Astrocyte (in vitro differentiated cells and primary cell): ENCODE results near the gene ENPP3. TPM values are rescaled to one million over a fixed set of nuclear protein-coding genes. Genes with fewer than 3 reads are reported as not detected.

Source experiments
- DNase-seq: peaks from one replicate; pipeline ENCODE4 v3.0.0-alpha.2; 2010; ENCODE audit warnings: low read depth
- FAIRE-seq: peaks from 2 replicates; lab custom pipeline; 2011; peaks lifted over from hg19 to GRCh38; lab: Jason Lieb, UNC
- H2AFZ ChIP-seq: 2 replicates; pipeline ENCODE4 v1.6.0; 2012; ENCODE audit warnings: low read depth, low read length, inconsistent platforms
- H3K27ac ChIP-seq: 2 replicates; pipeline ENCODE4 v1.5.1; 2011; ENCODE audit warnings: low read depth, low read length, inconsistent platforms
- H3K27me3 ChIP-seq: 2 replicates; pipeline ENCODE4 v1.6.0; 2011; ENCODE audit warnings: low read length, inconsistent platforms; ENCODE audit not compliant: insufficient read depth
- H3K36me3 ChIP-seq: 2 replicates; pipeline ENCODE4 v1.5.1; 2011; ENCODE audit warnings: low read length, inconsistent platforms; ENCODE audit not compliant: insufficient read depth
- H3K4me1 ChIP-seq: 2 replicates; pipeline ENCODE4 v1.5.1; 2011; ENCODE audit warnings: low read length, inconsistent platforms; ENCODE audit not compliant: insufficient read depth
- H3K4me2 ChIP-seq: 2 replicates; pipeline ENCODE4 v1.6.0; 2012; ENCODE audit warnings: low read length, inconsistent platforms
- H3K4me3 ChIP-seq: 2 replicates; pipeline ENCODE4 v1.5.1; 2011; ENCODE audit warnings: low read depth, mild to moderate bottlenecking, low read length, inconsistent platforms; ENCODE audit not compliant: insufficient read depth
- H3K79me2 ChIP-seq: 2 replicates; pipeline ENCODE4 v1.6.0; 2012; ENCODE audit warnings: mild to moderate bottlenecking, low read length, inconsistent platforms; ENCODE audit not compliant: insufficient read depth
- H3K9ac ChIP-seq: 2 replicates; pipeline ENCODE4 v1.6.0; 2012; ENCODE audit warnings: mild to moderate bottlenecking, low read length, inconsistent platforms
- H3K9me3 ChIP-seq: 2 replicates; pipeline ENCODE4 v1.5.1; 2012; ENCODE audit warnings: low read depth, mild to moderate bottlenecking, low read length, inconsistent platforms; ENCODE audit not compliant: insufficient read depth
- H4K20me1 ChIP-seq: 2 replicates; pipeline ENCODE4 v1.6.0; 2012; ENCODE audit warnings: low read length, inconsistent platforms; ENCODE audit not compliant: insufficient read depth
- H3K27ac Mint-ChIP-seq: one replicate; pipeline ENCODE4 v1.8.0; 2021; ENCODE audit warnings: mild to moderate bottlenecking, mixed read lengths; ENCODE audit not compliant: unreplicated experiment
- H3K27me3 Mint-ChIP-seq: one replicate; pipeline ENCODE4 v1.8.0; 2021; ENCODE audit warnings: low read depth, mixed read lengths; ENCODE audit not compliant: unreplicated experiment
- H3K36me3 Mint-ChIP-seq: one replicate; pipeline ENCODE4 v1.8.0; 2021; ENCODE audit warnings: low read depth, mixed read lengths; ENCODE audit not compliant: unreplicated experiment
- H3K4me1 Mint-ChIP-seq: one replicate; pipeline ENCODE4 v1.8.0; 2021; ENCODE audit warnings: low read depth, mixed read lengths; ENCODE audit not compliant: unreplicated experiment
- H3K4me3 Mint-ChIP-seq: one replicate; pipeline ENCODE4 v1.8.0; 2021; ENCODE audit warnings: mild to moderate bottlenecking, moderate library complexity, mixed read lengths; ENCODE audit not compliant: unreplicated experiment
- H3K9me3 Mint-ChIP-seq: one replicate; pipeline ENCODE4 v1.8.0; 2021; ENCODE audit warnings: mild to moderate bottlenecking, mixed read lengths; ENCODE audit not compliant: unreplicated experiment
- EZH2 ChIP-seq: IDR thresholded peaks from 2 replicates; pipeline ENCODE4 v1.6.1; 2012; ENCODE audit warnings: mild to moderate bottlenecking, low read length, inconsistent platforms; ENCODE audit not compliant: insufficient read depth
- total RNA-seq: library from RNA; stranded (reverse); gene quantifications from 2 replicates; pipeline ENCODE4 v1.2.1, GENCODE V29; 2021
- TF ChIP-seq, protein P1 (sequence below): IDR thresholded peaks from 2 replicates; pipeline ENCODE4 v1.5.1; 2011; ENCODE audit warnings: low read depth, mild to moderate bottlenecking, inconsistent platforms, low read length, moderate library complexity; ENCODE audit not compliant: insufficient read depth

The ENPP3 gene
- total RNA-seq, 1 donor from 2014 or later, result not detected

DNA sequence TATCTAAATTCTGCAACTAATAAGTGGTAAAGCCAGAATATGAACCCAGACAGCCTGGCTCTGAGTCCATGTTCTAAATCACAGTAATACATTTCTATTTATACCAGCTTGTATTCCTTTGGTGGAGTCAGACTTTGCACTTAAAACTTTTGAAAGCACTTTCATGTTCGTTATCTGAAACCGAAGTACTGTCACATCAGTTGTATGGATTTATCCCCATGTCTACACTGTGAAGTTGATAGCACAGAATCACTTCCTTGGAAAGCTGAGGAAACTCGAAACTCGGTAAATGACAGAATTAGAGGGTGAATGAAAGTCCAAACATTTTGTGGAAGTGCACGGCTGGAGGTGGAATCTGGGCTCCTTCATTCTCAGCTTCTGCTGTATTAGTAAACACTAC lies 102.0 kb downstream of the ENPP3 start:
- H3K36me3 Mint-ChIP-seq, result no peaks in the 10 kb centered on the region

DNA sequence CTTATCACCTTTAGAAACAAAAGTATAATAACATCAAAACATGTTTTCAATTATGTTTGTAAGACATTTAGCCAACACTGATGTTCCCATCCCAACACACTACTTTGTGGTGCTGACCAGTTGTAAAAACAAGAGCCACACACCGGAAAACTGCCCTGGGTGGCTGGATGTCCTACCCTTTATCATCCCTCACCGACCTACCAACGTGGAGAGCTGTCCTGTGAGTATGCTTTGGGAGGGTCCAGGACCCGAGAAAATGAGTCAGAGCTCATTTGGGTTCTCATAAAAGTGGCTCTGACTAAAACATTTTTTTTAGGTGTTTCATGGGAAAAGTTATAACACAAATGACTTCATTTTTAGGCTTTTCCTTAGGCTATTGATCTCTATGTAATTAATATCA lies 103.1 kb downstream of the ENPP3 start:
- no peak for FAIRE-seq
- Mint-ChIP-seq H3K9me3 (no peaks in the 10 kb centered on the region), H3K36me3 (no peaks in the 10 kb centered on the region), H3K4me1 (no peaks in the 10 kb centered on the region), H3K27me3 (no peaks in the 10 kb centered on the region), H3K27ac (no peak overlapping the region), H3K4me3 (no peak overlapping the region)
- no peak overlapping the region for H3K4me3 ChIP-seq
- H3K27me3 ChIP-seq, result no peaks in the 10 kb centered on the region
- no peaks in the 10 kb centered on the region for H4K20me1 ChIP-seq
- peak overlapping the region; percentile 4 for H3K27ac ChIP-seq
- H3K4me2 ChIP-seq, result no peak overlapping the region
- H3K9me3 ChIP-seq, result no peaks in the 10 kb centered on the region
- H3K79me2 ChIP-seq, result no peaks in the 10 kb centered on the region
- peak; percentile 54 for DNase-seq
- H3K4me1 ChIP-seq, result peaks cover 3% of the 10 kb centered on the region
- no peak overlapping the region for H3K9ac ChIP-seq
- H3K36me3 ChIP-seq, result no peaks in the 10 kb centered on the region
- H2AFZ ChIP-seq, result no peak overlapping the region
- TF ChIP-seq, protein P1, sequence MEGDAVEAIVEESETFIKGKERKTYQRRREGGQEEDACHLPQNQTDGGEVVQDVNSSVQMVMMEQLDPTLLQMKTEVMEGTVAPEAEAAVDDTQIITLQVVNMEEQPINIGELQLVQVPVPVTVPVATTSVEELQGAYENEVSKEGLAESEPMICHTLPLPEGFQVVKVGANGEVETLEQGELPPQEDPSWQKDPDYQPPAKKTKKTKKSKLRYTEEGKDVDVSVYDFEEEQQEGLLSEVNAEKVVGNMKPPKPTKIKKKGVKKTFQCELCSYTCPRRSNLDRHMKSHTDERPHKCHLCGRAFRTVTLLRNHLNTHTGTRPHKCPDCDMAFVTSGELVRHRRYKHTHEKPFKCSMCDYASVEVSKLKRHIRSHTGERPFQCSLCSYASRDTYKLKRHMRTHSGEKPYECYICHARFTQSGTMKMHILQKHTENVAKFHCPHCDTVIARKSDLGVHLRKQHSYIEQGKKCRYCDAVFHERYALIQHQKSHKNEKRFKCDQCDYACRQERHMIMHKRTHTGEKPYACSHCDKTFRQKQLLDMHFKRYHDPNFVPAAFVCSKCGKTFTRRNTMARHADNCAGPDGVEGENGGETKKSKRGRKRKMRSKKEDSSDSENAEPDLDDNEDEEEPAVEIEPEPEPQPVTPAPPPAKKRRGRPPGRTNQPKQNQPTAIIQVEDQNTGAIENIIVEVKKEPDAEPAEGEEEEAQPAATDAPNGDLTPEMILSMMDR, result no peak
- TF ChIP-seq EZH2, result no peak

More for the DNA sequence above, 102.0 kb downstream of the ENPP3 start:
- H3K27me3 ChIP-seq, result no peaks in the 10 kb centered on the region
- H3K4me2 ChIP-seq, result no peak overlapping the region
- Mint-ChIP-seq H3K4me3 (no peak overlapping the region), H3K9me3 (no peaks in the 10 kb centered on the region), H3K27ac (no peak overlapping the region), H3K4me1 (no peaks in the 10 kb centered on the region), H3K27me3 (no peaks in the 10 kb centered on the region)
- no peaks in the 10 kb centered on the region for H3K79me2 ChIP-seq
- H2AFZ ChIP-seq, result no peak overlapping the region
- DNase-seq (no peak), FAIRE-seq (peak; percentile 5)
- no peaks in the 10 kb centered on the region for H4K20me1 ChIP-seq
- no peak for TF ChIP-seq EZH2
- TF ChIP-seq, protein P1, result no peak
- H3K4me3 ChIP-seq, result no peak overlapping the region
- H3K4me1 ChIP-seq, result peaks cover 3% of the 10 kb centered on the region
- no peak overlapping the region for H3K9ac ChIP-seq
- no peaks in the 10 kb centered on the region for H3K36me3 ChIP-seq
- H3K9me3 ChIP-seq, result no peaks in the 10 kb centered on the region
- no peak overlapping the region for H3K27ac ChIP-seq

DNA sequence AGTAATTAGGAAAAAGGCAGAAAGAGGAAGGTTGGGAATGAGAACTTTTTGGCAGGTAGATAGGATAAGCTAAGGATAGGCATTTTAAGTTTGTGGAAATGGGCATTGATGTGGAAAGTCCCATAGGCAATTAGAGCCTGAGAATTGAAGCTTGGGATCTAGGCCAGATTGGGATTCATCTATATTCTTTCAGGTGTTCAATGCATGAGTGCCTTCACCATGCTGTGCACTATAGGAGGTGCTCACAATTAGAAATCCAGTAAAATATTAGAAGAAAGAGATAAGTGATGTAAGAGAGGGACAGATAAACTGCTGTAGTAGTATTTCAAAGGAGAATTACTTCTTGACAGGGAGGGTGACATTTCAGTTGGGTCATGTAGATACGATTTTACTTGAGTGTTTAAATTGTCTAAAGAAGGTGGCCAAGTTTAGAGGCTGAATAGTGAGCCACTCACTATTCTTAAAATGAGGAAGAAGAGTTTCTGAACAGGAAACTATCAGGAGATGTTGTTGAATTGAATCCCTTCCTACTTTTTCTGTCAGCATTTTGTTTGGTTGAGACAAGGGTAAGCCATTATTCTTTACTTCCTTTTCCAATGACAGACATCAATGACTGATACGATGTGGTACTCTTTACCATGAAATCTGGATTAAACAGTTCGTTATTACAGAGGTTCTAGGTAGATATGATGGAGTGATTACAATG lies 104.7 kb downstream of the ENPP3 start:
- H3K27ac Mint-ChIP-seq, result no peak overlapping the region
- H3K27me3 ChIP-seq, result no peaks in the 10 kb centered on the region
- no peak overlapping the region for H3K27ac ChIP-seq
- no peak overlapping the region for H3K4me3 ChIP-seq
- H2AFZ ChIP-seq, result no peak overlapping the region
- no peaks in the 10 kb centered on the region for H3K36me3 Mint-ChIP-seq
- H3K4me2 ChIP-seq, result no peak overlapping the region
- TF ChIP-seq, protein P1, result no peak
- TF ChIP-seq EZH2, result no peak
- no peaks in the 10 kb centered on the region for H3K9me3 ChIP-seq
- no peak overlapping the region for H3K9ac ChIP-seq
- no peaks in the 10 kb centered on the region for H3K9me3 Mint-ChIP-seq
- DNase-seq, result no peak
- H3K4me3 Mint-ChIP-seq, result no peak overlapping the region
- H3K27me3 Mint-ChIP-seq, result no peaks in the 10 kb centered on the region
- no peaks in the 10 kb centered on the region for H3K36me3 ChIP-seq
- no peaks in the 10 kb centered on the region for H4K20me1 ChIP-seq
- H3K4me1 ChIP-seq, result peaks cover 3% of the 10 kb centered on the region
- FAIRE-seq, result no peak
- H3K79me2 ChIP-seq, result no peaks in the 10 kb centered on the region
- no peaks in the 10 kb centered on the region for H3K4me1 Mint-ChIP-seq
